Measurements from ENCODE around the gene CROCC. TPM values are rescaled to one million over a fixed set of nuclear protein-coding genes. Genes with fewer than 3 reads are reported as not detected.

Gene CROCC
- total RNA-seq, 4 donors from 2014 or later = 10.2 to 73.5 (median 32.9) TPM

DNA sequence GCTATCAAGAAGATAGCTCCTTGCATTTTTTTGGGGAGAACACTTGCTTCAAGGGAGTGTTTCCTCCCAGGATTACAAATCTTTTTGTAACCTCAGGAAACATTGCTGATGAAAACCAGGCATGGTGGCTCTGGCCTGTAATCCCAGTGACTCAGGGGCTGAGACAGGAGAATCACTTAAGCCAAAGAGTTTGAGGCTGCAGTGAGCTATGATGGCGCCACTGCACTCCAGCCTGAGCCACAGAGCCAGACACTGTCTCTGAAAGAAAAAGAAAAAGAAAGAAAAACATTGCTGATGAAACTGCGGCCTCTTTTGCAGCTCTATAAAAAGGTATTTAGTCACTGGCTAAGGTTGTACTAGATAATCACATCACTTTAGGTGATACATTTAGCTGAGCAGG, 18.7 kb upstream of the CROCC start:
- Histone ChIP-seq H3K9me3 (no peaks in the 10 kb centered on the region), H3K27me3 (no peaks in the 10 kb centered on the region), H3K27ac (peak overlapping the region; percentile 95 to 99), H3K36me3 (no peaks in the 10 kb centered on the region), H3K4me1 (peaks cover 0 to 3% of the 10 kb centered on the region in 2 donors), H3K4me3 (no peak overlapping the region)
- no peak for DNase-seq
- intact Hi-C loops (cut with DNase I; ENCODE audit: low total_unique reads) = no loop called here
- TF ChIP-seq POLR2A (IDR thresholded peaks at IDR 0.05) = no peak
- TF ChIP-seq, protein P1, sequence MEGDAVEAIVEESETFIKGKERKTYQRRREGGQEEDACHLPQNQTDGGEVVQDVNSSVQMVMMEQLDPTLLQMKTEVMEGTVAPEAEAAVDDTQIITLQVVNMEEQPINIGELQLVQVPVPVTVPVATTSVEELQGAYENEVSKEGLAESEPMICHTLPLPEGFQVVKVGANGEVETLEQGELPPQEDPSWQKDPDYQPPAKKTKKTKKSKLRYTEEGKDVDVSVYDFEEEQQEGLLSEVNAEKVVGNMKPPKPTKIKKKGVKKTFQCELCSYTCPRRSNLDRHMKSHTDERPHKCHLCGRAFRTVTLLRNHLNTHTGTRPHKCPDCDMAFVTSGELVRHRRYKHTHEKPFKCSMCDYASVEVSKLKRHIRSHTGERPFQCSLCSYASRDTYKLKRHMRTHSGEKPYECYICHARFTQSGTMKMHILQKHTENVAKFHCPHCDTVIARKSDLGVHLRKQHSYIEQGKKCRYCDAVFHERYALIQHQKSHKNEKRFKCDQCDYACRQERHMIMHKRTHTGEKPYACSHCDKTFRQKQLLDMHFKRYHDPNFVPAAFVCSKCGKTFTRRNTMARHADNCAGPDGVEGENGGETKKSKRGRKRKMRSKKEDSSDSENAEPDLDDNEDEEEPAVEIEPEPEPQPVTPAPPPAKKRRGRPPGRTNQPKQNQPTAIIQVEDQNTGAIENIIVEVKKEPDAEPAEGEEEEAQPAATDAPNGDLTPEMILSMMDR (IDR thresholded peaks at IDR 0.05) = no peak

GRCh38 chr1:16903458-16903796, 18.3 kb upstream of the CROCC start:
- intact Hi-C loops (cut with DNase I; ENCODE audit: low total_unique reads) = no loop called here
- peaks cover 0 to 3% of the 10 kb centered on the region in 2 donors for H3K4me1 ChIP-seq
- no peaks in the 10 kb centered on the region for H3K27me3 ChIP-seq
- peak overlapping the region; percentile 95 to 99 for H3K27ac ChIP-seq
- no peak for DNase-seq
- no peaks in the 10 kb centered on the region for H3K36me3 ChIP-seq
- H3K4me3 ChIP-seq = peak overlapping the region; percentile 50 to 54
- no peak for TF ChIP-seq POLR2A (IDR thresholded peaks at IDR 0.05)
- TF ChIP-seq, protein P1 (IDR thresholded peaks at IDR 0.05) = no peak
- no peaks in the 10 kb centered on the region for H3K9me3 ChIP-seq

DNA sequence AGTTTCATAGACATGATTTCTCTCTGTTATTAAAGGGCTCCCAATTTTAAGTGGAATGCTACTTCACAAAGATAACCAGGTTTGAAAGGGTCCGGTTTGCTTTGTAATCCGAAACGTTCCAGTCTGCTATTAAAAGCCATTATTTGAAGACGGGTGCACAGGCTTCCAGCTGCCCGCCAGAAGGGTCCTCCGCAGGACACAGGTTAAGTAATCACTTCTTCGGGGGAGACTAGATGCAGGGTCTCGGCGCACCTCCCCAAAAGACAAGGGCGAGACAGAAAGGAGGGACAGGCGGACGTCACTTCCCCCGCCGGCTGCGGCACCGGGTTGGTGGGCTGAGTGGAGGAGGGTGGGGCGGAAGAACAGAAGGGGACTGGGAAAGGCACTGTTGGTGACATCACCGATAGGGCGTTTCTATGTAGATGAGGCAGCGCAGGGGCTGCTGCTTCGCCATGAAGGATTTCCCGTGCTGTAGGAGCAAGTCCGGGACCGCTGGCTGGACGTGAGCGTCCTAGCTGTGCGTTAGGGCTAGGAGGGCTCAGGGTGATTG, 17.1 kb upstream of the CROCC start:
- peak; percentile 94 for TF ChIP-seq POLR2A (IDR thresholded peaks at IDR 0.05)
- TF ChIP-seq, protein P1 (IDR thresholded peaks at IDR 0.05) = no peak
- Histone ChIP-seq H3K4me1 (peaks cover 0 to 3% of the 10 kb centered on the region in 2 donors), H3K9me3 (no peaks in the 10 kb centered on the region), H3K4me3 (peak overlapping the region; percentile 50 to 54), H3K27me3 (no peaks in the 10 kb centered on the region), H3K36me3 (no peaks in the 10 kb centered on the region), H3K27ac (peak overlapping the region; percentile 95 to 99)
- peak; percentile 99 to 100 for DNase-seq
- intact Hi-C loops (cut with DNase I; ENCODE audit: low total_unique reads) = no loop called here

GRCh38 chr1:16905110-16905867, 16.4 kb upstream of the CROCC start:
- Histone ChIP-seq H3K27ac (peak overlapping the region; percentile 95 to 99), H3K4me3 (peak overlapping the region; percentile 50 to 54), H3K4me1 (peaks cover 0 to 3% of the 10 kb centered on the region in 2 donors), H3K27me3 (no peaks in the 10 kb centered on the region), H3K36me3 (no peaks in the 10 kb centered on the region), H3K9me3 (no peaks in the 10 kb centered on the region)
- intact Hi-C loops (cut with DNase I; ENCODE audit: low total_unique reads) = no loop called here
- DNase-seq = no peak
- TF ChIP-seq POLR2A (IDR thresholded peaks at IDR 0.05) = peak; percentile 22 to 86
- TF ChIP-seq, protein P1 (IDR thresholded peaks at IDR 0.05) = peak in 1 of 4 experiments; percentile 14

All from uterus (tissue), 4 donors.